ENCODE results near the gene PADI2.

DNA sequence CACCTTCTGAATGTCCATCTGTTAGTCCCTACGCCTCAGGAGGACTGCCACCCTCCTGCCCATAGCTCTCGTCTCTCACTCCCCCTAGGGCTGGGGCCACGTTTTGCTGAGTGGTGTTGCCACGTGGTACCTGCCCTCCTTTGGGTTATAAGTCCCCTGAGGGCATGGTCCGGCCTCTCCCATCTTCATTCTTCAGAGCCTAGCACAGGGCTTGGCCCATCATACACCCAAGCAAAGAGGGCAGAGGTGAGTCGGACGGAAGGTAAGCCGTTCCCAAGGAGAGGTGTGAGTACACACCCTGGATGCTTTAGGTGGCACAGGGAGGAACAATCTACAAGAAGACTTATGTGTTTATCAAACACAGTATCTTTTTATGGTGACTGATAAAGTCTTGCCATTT, 10.9 kb downstream of the PADI2 start:
- TF ChIP-seq, protein P1, sequence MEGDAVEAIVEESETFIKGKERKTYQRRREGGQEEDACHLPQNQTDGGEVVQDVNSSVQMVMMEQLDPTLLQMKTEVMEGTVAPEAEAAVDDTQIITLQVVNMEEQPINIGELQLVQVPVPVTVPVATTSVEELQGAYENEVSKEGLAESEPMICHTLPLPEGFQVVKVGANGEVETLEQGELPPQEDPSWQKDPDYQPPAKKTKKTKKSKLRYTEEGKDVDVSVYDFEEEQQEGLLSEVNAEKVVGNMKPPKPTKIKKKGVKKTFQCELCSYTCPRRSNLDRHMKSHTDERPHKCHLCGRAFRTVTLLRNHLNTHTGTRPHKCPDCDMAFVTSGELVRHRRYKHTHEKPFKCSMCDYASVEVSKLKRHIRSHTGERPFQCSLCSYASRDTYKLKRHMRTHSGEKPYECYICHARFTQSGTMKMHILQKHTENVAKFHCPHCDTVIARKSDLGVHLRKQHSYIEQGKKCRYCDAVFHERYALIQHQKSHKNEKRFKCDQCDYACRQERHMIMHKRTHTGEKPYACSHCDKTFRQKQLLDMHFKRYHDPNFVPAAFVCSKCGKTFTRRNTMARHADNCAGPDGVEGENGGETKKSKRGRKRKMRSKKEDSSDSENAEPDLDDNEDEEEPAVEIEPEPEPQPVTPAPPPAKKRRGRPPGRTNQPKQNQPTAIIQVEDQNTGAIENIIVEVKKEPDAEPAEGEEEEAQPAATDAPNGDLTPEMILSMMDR (IDR thresholded peaks at IDR 0.05; ENCODE audit: low read depth, low read length, missing input control): no peak
- TF ChIP-seq TAF1 (conservative IDR thresholded peaks at IDR 0.05) (no peak), JUND (IDR thresholded peaks at IDR 0.05) (no peak), YY1 (IDR thresholded peaks at IDR 0.05) (no peak), FOXA1 (IDR thresholded peaks at IDR 0.05) (no peak), RXRA (IDR thresholded peaks at IDR 0.05) (no peak), EGR1 (IDR thresholded peaks at IDR 0.05; ENCODE audit: low read depth in 2 of 2) (no peak), GABPA (IDR thresholded peaks at IDR 0.05 in 1 of 2, conservative IDR thresholded peaks at IDR 0.05 in 1 of 2) (no peak)
- TF ChIP-seq, protein P2, sequence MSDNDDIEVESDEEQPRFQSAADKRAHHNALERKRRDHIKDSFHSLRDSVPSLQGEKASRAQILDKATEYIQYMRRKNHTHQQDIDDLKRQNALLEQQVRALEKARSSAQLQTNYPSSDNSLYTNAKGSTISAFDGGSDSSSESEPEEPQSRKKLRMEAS (IDR thresholded peaks at IDR 0.05): no peak

Data from liver (tissue), 3 donors.